ENCODE measurements around the gene RBM33.
A peak's percentile ranks its signal among the peaks of the same experiment; 100 is the strongest.

Gene RBM33

DNA sequence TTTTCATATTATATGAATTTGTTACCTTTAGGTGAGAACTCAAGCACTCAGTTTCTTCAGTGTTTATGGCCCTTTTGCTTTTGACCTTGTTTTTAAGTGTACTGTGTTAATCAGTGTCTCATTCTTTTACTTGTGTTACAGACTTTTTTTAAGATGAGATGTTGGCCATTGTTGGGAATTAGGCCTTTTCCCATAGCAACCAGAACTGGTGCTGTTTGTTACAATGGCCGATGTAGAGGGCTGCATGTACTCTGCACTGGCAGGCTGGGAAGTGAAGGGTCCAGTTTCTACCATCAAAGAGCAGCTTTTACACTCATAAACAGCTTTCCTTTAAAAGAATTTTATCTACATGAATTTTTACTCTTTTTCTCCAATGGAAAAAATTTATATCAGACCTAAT lies 102.7 kb downstream of the RBM33 start:
- DNase-seq (ENCODE audit: low read depth) = no peak

DNA sequence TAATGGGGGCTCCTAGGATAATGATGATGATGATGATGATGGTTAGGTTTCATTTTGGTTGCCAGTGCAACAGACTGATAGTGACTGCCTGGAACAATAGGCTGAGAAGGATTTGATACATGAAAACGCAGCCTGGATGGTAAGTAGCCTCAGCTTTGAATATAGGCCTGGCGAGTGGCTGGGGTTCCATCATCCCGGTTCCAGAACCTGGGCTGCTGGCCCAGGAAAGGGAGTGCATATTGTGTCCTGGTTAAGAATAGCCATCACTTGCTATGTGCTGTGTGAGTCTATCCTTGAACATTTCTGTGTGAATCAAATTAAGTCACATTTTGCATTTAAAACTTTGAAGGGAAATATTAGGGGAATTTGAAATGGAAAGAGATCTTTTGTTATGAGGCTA lies 105.1 kb downstream of the RBM33 start:
- DNase-seq (ENCODE audit: low read depth) = no peak

DNA sequence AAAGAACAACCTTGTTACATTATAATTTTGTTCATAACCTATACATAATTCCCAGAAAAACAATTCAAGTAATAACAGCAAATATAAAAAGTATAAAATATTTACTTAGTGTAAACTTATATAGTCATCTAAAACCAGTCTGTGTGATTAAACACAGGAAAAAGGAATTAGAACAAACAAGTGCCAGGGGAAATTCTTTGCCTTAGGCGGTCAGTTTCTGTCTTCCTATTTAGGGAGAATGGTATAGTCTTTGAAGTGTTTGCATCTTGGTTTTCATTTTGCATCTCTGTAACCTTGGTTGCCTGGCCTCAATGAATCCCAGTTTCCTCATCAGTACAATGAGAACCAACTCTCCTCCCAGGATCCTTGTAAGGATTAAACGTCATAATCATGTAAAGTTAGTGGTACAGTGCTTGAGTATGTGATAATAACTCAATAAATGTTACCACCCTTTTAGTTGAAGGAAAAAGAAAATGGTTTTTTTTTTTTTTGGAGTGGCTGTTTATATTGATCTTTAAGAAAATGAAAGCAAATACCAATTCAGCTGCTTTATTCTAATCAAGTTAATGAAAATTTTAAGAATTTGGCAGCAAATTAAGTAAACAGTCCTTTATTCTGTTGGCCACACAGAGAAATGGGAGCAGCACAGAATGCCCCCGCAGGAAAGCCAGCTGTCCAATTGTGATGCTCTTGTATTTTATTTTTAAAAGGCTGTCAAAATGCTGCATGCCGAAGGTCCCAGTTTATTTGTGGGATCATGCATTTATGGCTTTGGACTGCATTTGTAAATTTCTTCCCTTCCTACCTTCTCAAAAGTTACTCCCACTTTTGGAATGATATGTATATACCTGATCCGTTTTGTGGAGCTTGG lies 106.0 kb downstream of the RBM33 start:
- no peak for DNase-seq (ENCODE audit: low read depth)

DNA sequence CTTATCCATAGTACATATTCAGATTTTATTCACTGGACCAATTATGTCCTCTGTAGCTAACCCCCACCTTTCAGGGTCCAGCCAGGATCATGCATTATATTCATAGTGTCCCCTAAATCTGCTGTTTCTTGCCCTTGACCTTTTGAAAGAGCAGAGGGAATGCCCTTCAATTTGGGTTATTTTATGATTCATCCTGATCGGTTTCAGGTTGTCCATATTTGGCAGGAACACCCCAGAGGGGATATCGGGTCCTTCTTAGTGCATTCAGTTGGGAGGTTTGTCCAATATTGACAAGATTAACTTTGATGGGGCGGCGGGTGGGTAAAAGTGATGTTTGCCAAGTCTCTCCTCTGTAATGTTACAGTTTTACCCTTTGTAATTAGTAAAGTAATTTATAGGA lies 106.9 kb downstream of the RBM33 start:
- no peak for DNase-seq (ENCODE audit: low read depth)

DNA sequence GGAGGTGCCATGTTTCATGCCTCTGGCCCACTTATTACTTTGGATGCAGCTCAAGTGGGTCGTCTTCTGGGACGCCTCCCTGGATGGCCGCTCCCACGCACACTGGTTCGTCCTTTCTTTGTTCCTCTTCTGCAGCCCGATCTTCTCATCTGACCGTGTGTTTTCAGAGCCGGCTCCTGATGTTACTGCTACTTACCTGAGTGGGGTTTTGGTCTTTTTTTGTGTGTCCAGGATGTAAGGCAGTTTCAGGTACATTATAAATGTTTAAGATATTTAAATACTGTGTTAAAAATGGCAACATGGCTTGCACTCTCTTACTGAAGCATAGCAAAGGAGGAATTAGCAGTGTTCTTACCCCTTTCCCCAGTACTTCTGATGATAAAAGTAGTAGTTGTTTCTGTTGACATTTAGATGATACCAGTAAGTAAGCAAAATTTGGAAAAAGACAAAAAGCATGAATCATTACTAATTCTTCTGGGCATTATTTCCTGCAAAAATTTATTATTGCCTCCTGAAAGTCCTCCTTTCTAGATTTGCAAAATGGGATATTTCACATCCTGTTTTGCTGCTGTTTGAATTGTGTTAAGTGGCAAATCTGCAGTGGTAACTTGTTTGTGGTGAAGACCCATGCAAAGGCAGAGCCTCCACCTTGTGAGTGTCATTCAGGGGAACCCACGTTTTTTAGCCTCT lies 108.4 kb downstream of the RBM33 start:
- no peak for DNase-seq (ENCODE audit: low read depth)

DNA sequence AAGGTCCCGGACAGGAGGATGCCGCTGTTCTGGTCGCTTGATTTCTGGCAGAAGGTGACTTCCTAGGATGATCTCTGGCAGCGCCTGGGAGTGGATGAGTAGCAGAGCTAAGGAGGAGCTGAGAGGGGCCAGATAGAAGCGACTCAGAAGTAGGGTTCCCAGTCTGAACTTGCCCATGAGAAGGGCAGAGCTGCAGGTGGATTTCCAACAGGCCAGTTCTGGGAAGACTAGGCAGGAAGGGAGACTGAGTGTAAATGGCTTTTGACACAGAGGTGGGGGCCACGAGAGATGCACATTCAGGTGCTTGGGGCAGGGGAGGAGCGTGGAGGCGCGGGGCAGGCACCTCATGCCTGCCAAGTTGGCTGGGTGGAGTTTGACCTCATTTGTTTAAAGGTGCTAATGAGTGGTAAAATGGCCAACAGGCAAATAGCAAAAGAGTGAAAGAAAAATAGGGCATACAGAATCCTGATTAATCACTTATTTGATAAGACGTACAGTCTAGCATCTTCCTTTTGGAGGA lies 109.0 kb downstream of the RBM33 start:
- DNase-seq (ENCODE audit: low read depth) = no peak

DNA sequence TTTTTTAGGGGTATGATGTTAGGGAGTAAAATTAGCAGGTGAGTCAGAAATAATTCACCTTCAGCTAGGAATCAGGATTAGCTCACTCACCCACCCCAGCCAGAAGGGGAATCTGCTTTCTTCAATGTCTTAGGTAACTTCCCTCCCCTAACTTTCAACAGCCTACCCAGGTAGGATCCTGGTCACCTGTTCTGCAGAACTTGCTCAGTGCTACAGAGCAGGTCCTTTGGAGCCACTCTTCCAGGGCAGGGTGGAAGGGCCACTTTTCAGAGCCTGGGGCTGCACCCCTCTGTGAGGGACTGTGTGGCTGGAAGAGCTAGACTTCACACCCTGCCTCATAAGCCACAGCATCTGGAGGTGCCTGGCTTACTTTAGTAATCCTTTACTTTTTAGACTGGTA lies 109.7 kb downstream of the RBM33 start:
- no peak for DNase-seq (ENCODE audit: low read depth)

DNA sequence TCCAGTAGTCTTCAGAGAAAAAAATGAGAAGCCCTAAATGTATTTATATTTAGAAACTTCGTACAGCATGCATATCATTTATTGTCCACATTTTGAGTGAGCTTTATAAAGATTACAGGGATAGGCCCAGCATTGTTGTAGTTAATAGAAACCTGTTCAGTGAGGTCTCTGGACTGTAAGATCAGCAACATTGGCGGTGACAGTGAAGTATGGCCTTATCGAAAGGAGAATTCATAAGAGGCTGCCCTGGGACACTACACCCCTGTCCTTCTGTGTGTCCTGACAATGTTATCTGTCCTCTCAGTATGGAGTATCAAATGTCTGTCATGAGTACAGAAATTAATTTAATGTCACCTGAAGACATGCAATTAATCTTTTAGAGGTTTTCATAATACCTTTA lies 110.6 kb downstream of the RBM33 start:
- no peak for DNase-seq (ENCODE audit: low read depth)

DNA sequence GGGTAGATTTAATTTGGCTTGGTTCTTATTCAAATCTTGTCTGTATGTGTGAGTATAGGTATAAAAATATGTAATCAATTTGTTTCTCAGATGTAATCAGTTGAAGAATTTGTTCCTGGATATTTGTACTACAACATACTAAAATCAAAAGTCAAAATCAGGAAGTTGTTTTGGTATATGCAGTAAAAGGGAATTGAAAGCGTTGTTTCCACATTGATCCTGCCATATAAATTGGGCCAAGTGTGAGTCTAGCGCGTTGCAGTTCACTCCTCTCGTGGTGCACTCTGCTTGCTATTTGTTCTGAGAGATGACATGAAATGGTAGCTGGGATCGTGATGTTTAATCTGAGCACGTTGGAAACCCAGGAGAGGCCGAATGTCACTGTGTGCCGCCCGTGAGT lies 111.9 kb downstream of the RBM33 start:
- DNase-seq (ENCODE audit: low read depth) = no peak

DNA sequence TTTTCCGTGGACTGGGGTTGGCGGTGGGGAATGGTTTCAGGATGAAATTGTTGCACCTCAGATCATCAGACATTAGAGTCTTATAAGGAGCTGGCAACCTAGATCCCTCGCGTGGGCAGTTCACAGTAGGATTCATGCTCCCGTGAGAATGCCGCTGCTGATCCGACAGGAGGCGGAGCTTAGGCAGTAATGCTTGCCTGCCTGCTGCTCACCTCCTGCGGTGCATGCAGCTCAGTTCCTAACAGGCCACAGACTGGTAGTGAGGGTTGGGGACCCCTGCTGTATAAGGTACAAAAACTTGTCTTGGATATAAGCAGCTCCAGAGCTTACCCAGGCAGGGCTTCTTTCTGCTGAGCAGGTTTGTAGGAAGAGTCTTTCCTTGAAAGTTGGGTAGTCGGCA lies 113.9 kb downstream of the RBM33 start:
- no peak for DNase-seq (ENCODE audit: low read depth)

DNA sequence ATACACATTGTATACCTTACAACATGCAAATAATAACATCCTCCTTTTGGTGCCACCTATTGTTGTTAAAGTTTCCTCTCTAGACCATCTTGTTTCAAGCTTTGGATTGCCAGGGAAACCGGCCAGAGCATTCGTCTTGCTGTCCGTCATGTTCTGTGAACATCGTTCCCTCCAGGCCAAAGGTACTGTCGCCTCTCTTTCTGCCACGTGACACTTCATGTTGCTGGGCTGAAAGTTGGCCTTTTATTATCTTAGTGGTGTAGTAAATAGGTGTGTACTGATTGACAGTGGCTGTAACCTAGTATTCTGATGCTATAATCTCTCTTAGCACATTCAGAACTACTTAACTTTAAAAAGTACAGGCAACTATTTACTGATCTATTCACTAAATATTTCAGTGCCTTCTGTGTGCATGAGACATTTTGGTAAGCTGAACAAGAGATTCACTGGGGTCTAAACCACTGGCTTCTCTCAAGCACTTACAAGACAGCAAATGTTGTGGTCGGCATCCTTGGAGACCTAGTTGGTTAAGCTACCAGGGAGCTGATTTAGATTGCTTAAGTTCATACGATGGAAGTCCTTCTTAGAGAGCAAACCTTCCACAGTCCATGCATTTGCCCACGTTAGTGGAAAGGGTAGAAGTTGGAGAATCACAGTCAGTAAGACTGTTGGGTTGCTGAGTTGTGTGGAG lies 115.4 kb downstream of the RBM33 start:
- no peak for DNase-seq (ENCODE audit: low read depth)

DNA sequence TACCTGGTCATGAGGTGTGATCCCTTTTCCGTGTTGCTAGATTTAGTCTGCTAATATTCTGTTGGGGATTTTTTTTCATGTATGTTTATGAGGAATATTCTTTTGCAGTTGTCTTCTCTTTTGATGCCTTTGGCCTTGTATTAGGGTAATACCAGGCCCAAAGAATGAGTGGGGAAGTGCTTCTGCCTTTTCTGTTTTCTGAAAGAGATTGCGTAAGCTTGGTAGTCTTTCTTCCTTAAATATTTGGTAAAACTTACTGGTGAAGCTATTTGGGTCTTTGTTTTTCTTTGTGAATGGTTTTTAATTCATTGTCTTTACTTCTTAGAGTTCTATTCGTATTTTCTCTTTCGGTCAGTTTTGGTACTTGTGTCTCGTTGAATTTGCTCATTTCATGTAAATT lies 116.7 kb downstream of the RBM33 start:
- DNase-seq (ENCODE audit: low read depth) = no peak

DNA sequence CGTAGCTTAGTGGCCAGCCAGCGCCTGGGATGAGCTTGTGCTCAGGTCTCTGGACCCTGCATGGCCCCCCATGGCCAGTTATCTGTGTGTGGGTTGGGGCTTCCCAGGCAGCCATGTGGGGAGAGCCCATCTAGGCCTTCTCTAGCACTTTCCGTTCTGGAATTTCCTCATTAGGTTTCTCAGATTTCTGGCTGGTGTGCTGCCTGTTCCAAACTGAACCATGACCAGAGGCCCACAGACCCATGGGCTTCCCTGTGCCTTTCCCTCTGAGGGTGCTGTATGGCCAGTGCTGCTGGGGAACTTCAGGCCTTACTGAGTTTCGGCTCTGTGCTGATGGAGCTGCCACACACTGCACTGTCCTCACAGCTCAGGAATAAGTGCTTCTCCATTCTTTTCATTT lies 117.6 kb downstream of the RBM33 start:
- DNase-seq (ENCODE audit: low read depth) = no peak

DNA sequence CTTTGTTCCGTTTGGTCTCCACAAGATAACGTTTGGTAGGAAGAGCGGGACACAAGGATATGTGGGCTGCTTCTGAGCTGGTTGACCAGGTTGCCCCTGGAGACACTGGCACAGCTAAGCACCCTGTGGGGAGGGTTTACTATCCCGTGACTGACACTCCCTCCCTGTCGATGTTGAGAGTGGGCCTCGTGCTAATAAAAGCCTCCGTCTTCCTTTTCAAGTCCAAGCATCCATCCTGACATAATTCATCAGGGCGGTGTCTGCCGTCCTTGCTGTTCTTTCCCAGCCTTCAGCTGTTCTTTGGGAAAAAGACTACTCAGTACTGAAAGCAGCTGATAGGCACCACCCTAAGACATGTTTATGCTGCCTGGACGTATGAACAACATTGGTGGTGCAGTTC lies 118.2 kb downstream of the RBM33 start:
- no peak for DNase-seq (ENCODE audit: low read depth)

DNA sequence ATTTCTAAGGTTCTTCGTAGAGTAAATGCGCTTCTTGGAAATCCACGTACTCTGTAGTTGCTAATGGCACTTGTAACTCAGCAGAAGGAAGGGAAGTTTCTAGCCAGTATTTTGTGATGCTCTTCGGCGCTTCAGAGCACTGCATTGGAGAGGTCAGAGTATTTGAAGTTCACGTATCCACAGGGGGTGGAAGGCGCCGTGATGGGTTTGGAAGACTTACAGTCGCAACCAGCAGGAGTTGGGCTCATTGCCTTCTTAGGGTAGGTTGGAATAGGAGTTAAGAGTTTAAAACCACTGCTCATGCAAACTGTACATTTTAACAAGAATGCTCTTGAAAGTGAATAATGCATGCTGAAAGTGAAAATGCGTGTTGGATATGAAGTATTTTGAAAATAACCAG lies 118.7 kb downstream of the RBM33 start:
- DNase-seq (ENCODE audit: low read depth) = no peak

DNA sequence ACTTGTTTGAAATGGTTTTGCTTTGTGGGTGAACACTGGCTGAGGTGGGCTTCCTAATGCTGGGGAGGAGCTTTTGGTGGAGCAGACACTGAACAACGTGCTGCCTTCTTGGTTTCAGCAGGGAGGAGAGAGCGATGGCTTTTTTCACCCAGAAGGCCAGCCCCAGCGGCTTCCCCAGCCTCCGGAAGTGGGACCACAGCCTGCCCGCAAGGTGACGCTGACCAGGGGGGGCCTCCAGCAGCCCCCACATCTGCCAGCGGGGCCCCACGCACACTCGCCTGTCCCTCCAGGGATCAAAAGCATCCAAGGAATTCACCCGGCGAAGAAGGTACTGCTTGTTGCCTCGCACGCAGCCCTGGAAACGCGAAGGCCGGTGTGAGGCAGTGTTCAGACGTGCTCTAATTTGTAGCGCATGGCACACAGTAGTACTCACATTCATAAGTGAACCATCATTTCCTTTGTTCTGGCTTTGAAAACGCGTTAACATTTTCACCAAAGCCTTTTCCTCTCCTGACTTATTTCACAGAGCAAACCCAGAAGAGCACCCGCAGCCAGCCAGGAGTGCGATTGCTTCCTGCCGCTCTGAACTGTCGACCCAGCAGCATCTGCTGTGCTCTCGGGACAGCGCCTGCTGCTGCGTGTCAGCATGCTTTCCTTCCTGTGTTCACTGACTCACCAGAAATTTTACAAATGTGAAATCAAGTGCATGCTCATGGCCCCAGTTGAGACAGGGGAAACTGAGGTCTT lies 119.4 kb downstream of the RBM33 start:
- DNase-seq (ENCODE audit: low read depth) = peak; percentile 21

DNA sequence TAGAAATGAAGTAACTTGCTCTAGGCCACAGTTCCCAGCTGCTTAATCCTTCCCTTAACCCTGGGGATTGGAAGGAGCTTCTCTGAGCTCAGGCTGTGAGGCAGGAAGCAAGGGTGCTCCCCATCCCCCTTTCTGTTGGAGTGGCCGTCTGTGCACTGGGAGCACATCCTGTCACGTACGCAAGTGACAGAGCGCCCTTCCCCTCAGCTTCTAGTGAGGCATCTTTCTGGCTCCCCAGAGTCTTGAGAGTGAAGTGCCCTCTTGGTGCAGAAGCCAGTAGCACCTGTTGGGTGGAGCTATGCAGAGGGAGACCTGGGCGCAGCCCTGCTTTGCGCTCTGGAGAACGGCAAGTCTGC lies 120.0 kb downstream of the RBM33 start:
- DNase-seq (ENCODE audit: low read depth) = no peak

DNA sequence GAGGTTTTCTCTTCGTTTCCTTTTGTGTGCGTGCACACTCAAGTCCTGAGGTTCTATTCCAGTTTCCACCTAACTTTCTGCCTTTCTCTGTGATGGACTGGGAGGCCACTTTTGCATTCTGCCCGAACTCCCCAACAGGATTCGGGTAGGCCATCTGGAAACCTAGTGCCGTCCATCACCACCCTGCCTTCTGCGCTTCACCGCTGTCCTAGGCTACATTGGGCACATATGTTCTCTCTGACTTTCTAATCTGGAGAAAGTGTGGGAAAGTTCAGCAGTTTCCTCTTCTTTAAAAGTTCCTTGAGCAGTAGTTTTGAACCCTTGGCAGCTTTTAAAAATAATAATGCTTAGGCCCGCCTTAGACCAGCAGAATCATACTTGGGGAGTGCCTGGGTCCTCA lies 121.0 kb downstream of the RBM33 start:
- no peak for DNase-seq (ENCODE audit: low read depth)

DNA sequence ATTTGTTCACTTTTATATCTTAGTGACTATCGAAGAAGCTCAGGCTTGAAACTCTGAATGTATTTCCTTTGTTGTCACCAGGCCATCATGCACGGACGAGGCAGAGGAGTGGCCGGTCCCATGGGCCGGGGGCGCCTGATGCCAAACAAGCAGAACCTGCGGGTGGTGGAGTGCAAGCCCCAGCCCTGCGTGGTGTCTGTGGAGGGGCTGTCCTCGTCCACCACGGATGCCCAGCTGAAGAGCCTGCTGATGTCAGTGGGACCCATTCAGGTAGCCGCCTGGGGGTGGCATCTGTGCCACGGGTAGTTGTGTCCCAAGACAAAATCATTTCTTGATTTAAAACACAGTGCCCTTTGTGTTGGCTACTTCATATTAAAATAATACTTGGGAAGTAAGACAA lies 121.9 kb downstream of the RBM33 start:
- no peak for DNase-seq (ENCODE audit: low read depth)

DNA sequence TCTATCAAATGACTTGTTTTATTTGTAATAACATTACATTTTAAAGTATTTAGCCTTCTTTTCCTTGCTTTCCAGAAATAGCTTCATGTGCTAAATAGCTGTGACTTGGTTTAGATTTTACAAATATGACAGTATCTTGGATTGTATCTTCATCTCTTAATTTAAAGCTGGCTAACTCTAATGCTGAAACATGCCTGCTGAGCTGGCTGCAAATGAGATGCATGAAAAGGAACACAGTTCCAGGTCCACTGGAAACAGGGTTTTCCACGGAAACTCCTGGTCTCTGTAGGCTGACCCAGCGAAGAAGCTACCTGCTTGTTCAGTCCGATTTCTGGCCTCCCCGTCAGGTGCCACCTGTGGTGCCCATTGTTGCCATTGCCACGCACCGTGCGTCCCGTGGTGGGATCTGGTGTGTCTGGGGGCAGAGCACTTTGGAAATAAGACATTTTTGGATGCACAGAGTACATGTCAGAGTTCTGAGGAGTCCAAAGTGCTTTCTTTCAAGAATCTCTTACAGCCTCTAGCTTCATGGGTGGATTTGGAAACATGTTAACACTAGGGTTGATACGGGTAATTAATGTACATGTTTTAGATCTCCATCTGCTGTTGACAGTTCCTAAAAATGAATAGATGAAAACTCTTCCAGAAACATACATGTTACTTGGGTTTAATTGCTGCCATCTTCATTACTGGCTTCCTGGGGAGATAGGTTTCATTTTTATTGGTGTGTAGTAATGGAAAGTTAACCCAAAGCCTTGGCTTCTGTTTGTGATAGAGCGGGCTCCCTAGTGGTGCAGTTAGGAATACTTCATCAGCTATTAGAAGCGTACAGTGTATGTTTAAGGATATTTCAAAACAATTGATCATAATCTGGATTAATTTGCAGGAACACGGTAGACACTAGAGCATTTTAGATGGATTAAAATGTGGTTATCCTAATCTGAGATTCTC lies 122.8 kb downstream of the RBM33 start:
- no peak for DNase-seq (ENCODE audit: low read depth)

DNA sequence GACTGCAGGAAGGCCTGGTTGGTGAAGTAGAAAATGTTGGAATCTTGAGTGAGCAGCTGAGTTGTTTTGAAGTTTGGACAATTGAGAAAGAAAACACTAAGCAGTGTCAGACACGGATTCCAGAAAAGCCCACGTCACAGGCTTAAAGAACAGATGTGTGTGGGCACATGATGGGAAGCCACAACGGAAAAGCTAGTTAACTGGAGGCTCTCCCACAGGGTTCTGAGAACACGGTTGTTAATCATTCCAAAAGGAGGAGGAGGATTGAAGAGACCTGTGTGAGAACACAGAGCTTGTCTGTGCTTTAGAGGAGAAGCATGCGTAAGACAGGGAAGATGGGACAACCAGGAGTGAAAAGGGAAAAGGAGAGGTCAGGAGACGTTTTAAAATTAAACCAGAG lies 125.2 kb downstream of the RBM33 start:
- no peak for DNase-seq (ENCODE audit: low read depth)

All from EH (cell line).